KMS-11 (cell line): ENCODE measurements around the gene HMGN4.
"Not testable (repeated sequence)": the region's sequence is repeated elsewhere in the genome, so short reads cannot be mapped to it uniquely, and the experiment has no call there.

Source experiments
- H2AFZ ChIP-seq: fragments of 200-600 bp; sonication (generic); 2 replicates; pipeline ENCODE4 v1.6.1; 2016; ENCODE audit warnings: antibody characterized with exemption, mixed run types, low read depth
- H3K27ac ChIP-seq: fragments of 200-600 bp; sonication (generic); 2 replicates; pipeline ENCODE4 v1.6.1; 2016; ENCODE audit warnings: mild to moderate bottlenecking, mixed run types
- H3K27me3 ChIP-seq: fragments of 200-600 bp; sonication (generic); 2 replicates; pipeline ENCODE4 v1.6.1; 2017; ENCODE audit warnings: mild to moderate bottlenecking, low read depth, mixed run types, moderate library complexity; ENCODE audit not compliant: insufficient read depth
- H3K36me3 ChIP-seq: fragments of 200-600 bp; sonication (generic); 2 replicates; pipeline ENCODE4 v1.6.1; 2017; ENCODE audit warnings: mild to moderate bottlenecking, mixed run types; ENCODE audit not compliant: insufficient read depth
- H3K4me1 ChIP-seq: fragments of 200-600 bp; sonication (generic); 2 replicates; pipeline ENCODE4 v1.6.1; 2016; ENCODE audit warnings: mild to moderate bottlenecking, low read depth, mixed run types; ENCODE audit not compliant: poor library complexity, severe bottlenecking
- H3K4me2 ChIP-seq: fragments of 200-600 bp; sonication (generic); 2 replicates; pipeline ENCODE4 v1.7.0; 2016; ENCODE audit warnings: mild to moderate bottlenecking, mixed run types
- H3K4me3 ChIP-seq: fragments of 200-600 bp; sonication (generic); IDR thresholded peaks from 2 replicates; pipeline ENCODE4 v1.6.1; 2017; ENCODE audit warnings: low read depth, low read length, mixed read lengths; ENCODE audit not compliant: insufficient read depth
- H3K79me2 ChIP-seq: fragments of 200-600 bp; sonication (generic); 2 replicates; pipeline ENCODE4 v1.6.1; 2016; ENCODE audit warnings: low read depth, mixed run types; ENCODE audit not compliant: insufficient read depth
- H3K9ac ChIP-seq: fragments of 200-600 bp; sonication (generic); 2 replicates; pipeline ENCODE4 v1.6.1; 2016; ENCODE audit warnings: mild to moderate bottlenecking, mixed run types
- H4K20me1 ChIP-seq: fragments of 200-600 bp; sonication (generic); 2 replicates; pipeline ENCODE4 v1.6.1; 2016; ENCODE audit warnings: mild to moderate bottlenecking, mixed run types; ENCODE audit not compliant: insufficient read depth
- CTCF ChIP-seq: fragments of 200-600 bp; sonication (generic); conservative IDR thresholded peaks from 2 replicates; pipeline ENCODE4 v1.6.1; 2017; ENCODE audit warnings: low read depth, mild to moderate bottlenecking, antibody characterized with exemption, low read length, moderate library complexity, mixed read lengths

Gene HMGN4

GRCh38 chr6:26501482-26501986, 36.6 kb upstream of the HMGN4 start:
- no peak overlapping the region for H3K4me3 ChIP-seq
- H4K20me1 ChIP-seq, result no peaks in the 10 kb centered on the region
- no peak overlapping the region for H3K27ac ChIP-seq
- H3K36me3 ChIP-seq, result no peaks in the 10 kb centered on the region
- no peaks in the 10 kb centered on the region for H3K4me1 ChIP-seq
- no peaks in the 10 kb centered on the region for H3K27me3 ChIP-seq
- H2AFZ ChIP-seq, result no peak overlapping the region
- H3K4me2 ChIP-seq, result no peak overlapping the region
- no peaks in the 10 kb centered on the region for H3K79me2 ChIP-seq
- no peak for TF ChIP-seq CTCF
- H3K9ac ChIP-seq, result no peak overlapping the region

- no peaks in the 10 kb centered on the region for H3K27me3 ChIP-seq
- H4K20me1 ChIP-seq, result no peaks in the 10 kb centered on the region
- H3K36me3 ChIP-seq, result no peaks in the 10 kb centered on the region
- no peak overlapping the region for H3K9ac ChIP-seq
- H3K4me2 ChIP-seq, result no peak overlapping the region
- H2AFZ ChIP-seq, result no peak overlapping the region
- no peaks in the 10 kb centered on the region for H3K79me2 ChIP-seq
- H3K27ac ChIP-seq, result no peak overlapping the region
- no peaks in the 10 kb centered on the region for H3K4me1 ChIP-seq
- no peak for TF ChIP-seq CTCF
- no peak overlapping the region for H3K4me3 ChIP-seq
Measured at GRCh38 chr6:26502165-26502564, 36.0 kb upstream of the HMGN4 start.

- Histone ChIP-seq H3K27ac (no peak overlapping the region), H3K4me3 (no peak overlapping the region), H3K36me3 (no peaks in the 10 kb centered on the region), H3K4me1 (no peaks in the 10 kb centered on the region), H3K27me3 (no peaks in the 10 kb centered on the region), H3K4me2 (no peak overlapping the region), H3K9ac (no peak overlapping the region), H4K20me1 (no peaks in the 10 kb centered on the region), H3K79me2 (no peaks in the 10 kb centered on the region), H2AFZ (no peak overlapping the region)
- TF ChIP-seq CTCF, result no peak
Measured at GRCh38 chr6:26502626-26503025, 35.5 kb upstream of the HMGN4 start.

GRCh38 chr6:26507658-26508057, 30.5 kb upstream of the HMGN4 start:
- TF ChIP-seq CTCF, result no peak

GRCh38 chr6:26511033-26511432, 27.1 kb upstream of the HMGN4 start:
- not testable (repeated sequence) for H3K79me2 ChIP-seq, H3K27ac ChIP-seq, H3K4me1 ChIP-seq, H3K9ac ChIP-seq, H2AFZ ChIP-seq, H4K20me1 ChIP-seq, H3K36me3 ChIP-seq, H3K4me2 ChIP-seq, H3K27me3 ChIP-seq, H3K4me3 ChIP-seq

More at GRCh38 chr6:26507658-26508057, 30.5 kb upstream of the HMGN4 start:
- H3K79me2 ChIP-seq, result no peaks in the 10 kb centered on the region
- H3K9ac ChIP-seq, result no peak overlapping the region
- H4K20me1 ChIP-seq, result no peaks in the 10 kb centered on the region
- H3K36me3 ChIP-seq, result no peaks in the 10 kb centered on the region
- H3K27me3 ChIP-seq, result no peaks in the 10 kb centered on the region
- H3K27ac ChIP-seq, result no peak overlapping the region
- H3K4me2 ChIP-seq, result no peak overlapping the region
- H3K4me3 ChIP-seq, result no peak overlapping the region
- H2AFZ ChIP-seq, result 0 out of 2 replicates have a peak overlapping the region, but pooled peaks have one; percentile 12
- no peaks in the 10 kb centered on the region for H3K4me1 ChIP-seq
